Measurements from ENCODE around the gene FREM1. TPM values are rescaled to one million over a fixed set of nuclear protein-coding genes. Genes with fewer than 3 reads are reported as not detected.
A peak's percentile ranks its signal among the peaks of the same experiment; 100 is the strongest.

The FREM1 gene
- total and polyA plus RNA-seq, 2 of the 13 experiments (the other 11 are each of a cell fraction or from before 2014, with no cell fraction given): 64.3 to 202 TPM

DNA sequence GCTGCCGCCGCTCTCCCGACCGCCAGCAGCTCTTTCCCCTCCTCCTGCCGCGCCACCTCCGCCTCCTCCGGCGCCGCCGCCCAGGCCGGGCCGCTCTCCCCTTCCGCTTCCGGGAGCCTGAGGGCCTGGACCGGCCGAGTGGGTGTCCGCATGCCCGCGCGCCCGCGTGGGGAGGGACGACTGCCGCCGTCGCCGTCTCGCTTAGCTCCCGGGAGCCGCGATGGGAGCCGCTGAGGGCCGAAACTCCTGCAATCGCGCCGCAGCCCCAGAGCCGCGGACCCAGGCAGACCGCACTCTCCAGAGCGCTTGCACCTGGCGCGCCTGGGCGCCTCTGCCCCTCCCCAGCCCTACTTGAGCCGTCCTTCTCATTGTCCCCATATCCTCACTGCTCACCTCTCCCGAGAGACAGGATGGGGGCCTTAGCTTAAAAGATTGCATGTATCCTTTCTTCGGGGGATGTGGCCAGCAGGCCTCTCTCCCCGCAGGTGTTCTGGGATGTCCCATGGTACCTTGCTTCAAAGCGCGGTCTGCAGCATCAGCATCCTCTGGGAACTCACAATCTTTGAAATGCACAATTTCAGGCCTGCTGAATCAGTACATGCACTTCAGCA lies 216.9 kb downstream of the FREM1 start, which contains the start of gene ZDHHC21 (continued):
- no peak for TF ChIP-seq ZNF362 (CRISPR knock-in tag; IDR thresholded peaks at IDR 0.05; ENCODE audit: borderline replicate concordance)
- peak; percentile 98 for TF ChIP-seq HNRNPK (IDR thresholded peaks at IDR 0.05; ENCODE audit: low read depth, low read length, poor library complexity, severe bottlenecking)
- TF ChIP-seq ZNF781 (CRISPR knock-in tag; IDR thresholded peaks at IDR 0.05; ENCODE audit: borderline replicate concordance, not compliant biosample characterization): no peak
- TF ChIP-seq, protein P1, sequence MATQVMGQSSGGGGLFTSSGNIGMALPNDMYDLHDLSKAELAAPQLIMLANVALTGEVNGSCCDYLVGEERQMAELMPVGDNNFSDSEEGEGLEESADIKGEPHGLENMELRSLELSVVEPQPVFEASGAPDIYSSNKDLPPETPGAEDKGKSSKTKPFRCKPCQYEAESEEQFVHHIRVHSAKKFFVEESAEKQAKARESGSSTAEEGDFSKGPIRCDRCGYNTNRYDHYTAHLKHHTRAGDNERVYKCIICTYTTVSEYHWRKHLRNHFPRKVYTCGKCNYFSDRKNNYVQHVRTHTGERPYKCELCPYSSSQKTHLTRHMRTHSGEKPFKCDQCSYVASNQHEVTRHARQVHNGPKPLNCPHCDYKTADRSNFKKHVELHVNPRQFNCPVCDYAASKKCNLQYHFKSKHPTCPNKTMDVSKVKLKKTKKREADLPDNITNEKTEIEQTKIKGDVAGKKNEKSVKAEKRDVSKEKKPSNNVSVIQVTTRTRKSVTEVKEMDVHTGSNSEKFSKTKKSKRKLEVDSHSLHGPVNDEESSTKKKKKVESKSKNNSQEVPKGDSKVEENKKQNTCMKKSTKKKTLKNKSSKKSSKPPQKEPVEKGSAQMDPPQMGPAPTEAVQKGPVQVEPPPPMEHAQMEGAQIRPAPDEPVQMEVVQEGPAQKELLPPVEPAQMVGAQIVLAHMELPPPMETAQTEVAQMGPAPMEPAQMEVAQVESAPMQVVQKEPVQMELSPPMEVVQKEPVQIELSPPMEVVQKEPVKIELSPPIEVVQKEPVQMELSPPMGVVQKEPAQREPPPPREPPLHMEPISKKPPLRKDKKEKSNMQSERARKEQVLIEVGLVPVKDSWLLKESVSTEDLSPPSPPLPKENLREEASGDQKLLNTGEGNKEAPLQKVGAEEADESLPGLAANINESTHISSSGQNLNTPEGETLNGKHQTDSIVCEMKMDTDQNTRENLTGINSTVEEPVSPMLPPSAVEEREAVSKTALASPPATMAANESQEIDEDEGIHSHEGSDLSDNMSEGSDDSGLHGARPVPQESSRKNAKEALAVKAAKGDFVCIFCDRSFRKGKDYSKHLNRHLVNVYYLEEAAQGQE (IDR thresholded peaks at IDR 0.05; ENCODE audit: borderline replicate concordance in 1 of 2, low read depth in 1 of 2, low read length in 2 of 2): no peak
- TF ChIP-seq, protein P2, sequence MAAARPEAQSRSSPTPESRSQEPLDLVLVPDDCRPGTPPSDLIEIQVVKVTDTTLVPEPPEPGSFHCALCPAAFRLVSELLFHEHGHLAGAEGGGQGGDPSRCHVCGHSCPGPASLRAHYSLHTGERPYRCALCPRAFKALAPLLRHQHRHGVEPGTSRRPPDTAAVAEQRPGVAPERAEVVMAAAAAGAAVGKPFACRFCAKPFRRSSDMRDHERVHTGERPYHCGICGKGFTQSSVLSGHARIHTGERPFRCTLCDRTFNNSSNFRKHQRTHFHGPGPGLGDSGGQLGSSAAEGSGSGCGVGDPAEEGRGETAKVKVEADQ (CRISPR knock-in tag; IDR thresholded peaks at IDR 0.05; ENCODE audit: borderline replicate concordance): no peak
- no peak for TF ChIP-seq ZNF678 (CRISPR knock-in tag; IDR thresholded peaks at IDR 0.05)
- no peak for TF ChIP-seq ZNF629 (CRISPR knock-in tag; conservative IDR thresholded peaks at IDR 0.05)
- peak; percentile 42; the same call in 1 of the 2 replicates for TF ChIP-seq SAP130 (CRISPR knock-in tag; IDR thresholded peaks at IDR 0.05; ENCODE audit: low read depth)
- peak; percentile 41; the same call in 1 of the 2 replicates for TF ChIP-seq ZNF335 (CRISPR knock-in tag; IDR thresholded peaks at IDR 0.05)
- peak; percentile 91 for TF ChIP-seq ZNF891 (CRISPR knock-in tag; IDR thresholded peaks at IDR 0.05)
- no peak for TF ChIP-seq SP5 (CRISPR knock-in tag; IDR thresholded peaks at IDR 0.05; ENCODE audit: borderline replicate concordance, low read depth)
- TF ChIP-seq ZNF17 (CRISPR knock-in tag; IDR thresholded peaks at IDR 0.05): 0 out of 2 replicates have a peak, but pooled peaks have one; percentile 32
- no peak for TF ChIP-seq KDM6A (CRISPR knock-in tag; IDR thresholded peaks at IDR 0.05; ENCODE audit: low read depth)
- TF ChIP-seq ONECUT2 (CRISPR knock-in tag; IDR thresholded peaks at IDR 0.05): no peak
- TF ChIP-seq SP2 (CRISPR knock-in tag; IDR thresholded peaks at IDR 0.05): peak; percentile 65
- no peak for TF ChIP-seq ZNF512B (CRISPR knock-in tag; IDR thresholded peaks at IDR 0.05; ENCODE audit: borderline replicate concordance)
- TF ChIP-seq ZNF792 (CRISPR knock-in tag; IDR thresholded peaks at IDR 0.05): peak; percentile 47; the same call in 1 of the 2 replicates
- no peak for TF ChIP-seq NFRKB (IDR thresholded peaks at IDR 0.05)
- peak; percentile 86; the same call in 1 of the 2 replicates for TF ChIP-seq ZNF747 (CRISPR knock-in tag; IDR thresholded peaks at IDR 0.05; ENCODE audit: borderline replicate concordance)
- peak; percentile 32 for TF ChIP-seq CBX1 (IDR thresholded peaks at IDR 0.05; ENCODE audit: low read depth)
- TF ChIP-seq, protein P3, sequence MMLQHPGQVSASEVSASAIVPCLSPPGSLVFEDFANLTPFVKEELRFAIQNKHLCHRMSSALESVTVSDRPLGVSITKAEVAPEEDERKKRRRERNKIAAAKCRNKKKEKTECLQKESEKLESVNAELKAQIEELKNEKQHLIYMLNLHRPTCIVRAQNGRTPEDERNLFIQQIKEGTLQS (CRISPR knock-in tag; IDR thresholded peaks at IDR 0.05): peak; percentile 51; the same call in 1 of the 2 replicates
